K562 (cell line): Measurements from ENCODE around the gene HOXC11. TPM values are rescaled to one million over a fixed set of nuclear protein-coding genes. Genes with fewer than 3 reads are reported as not detected.

Experiments
- ATAC-seq: fragments of 200-7000 bp; cut with Tn5 transposase; 3 replicates; pipeline ENCODE4 v1.9.1; 2020; ENCODE audit warnings: moderate library complexity
- BruUV-seq: library from RNA; stranded (reverse); fragments of 400-500 nt; replicated peaks from 2 replicates; lab custom pipeline; 2021; lab: Mats Ljungman, UMichigan
- CTCF ChIA-PET: fragments of 300-600 bp; formaldehyde crosslinking; extraction: SDS; loops from one replicate; lab custom pipeline; 2021; ENCODE audit warnings: low intra/inter-chr PET ratio; lab: Yijun Ruan, JAX
- POLR2A ChIA-PET: fragments of 300-600, 350-650 bp; sonication (Branson Sonifier 250); formaldehyde crosslinking; extraction: SDS; loops from one replicate; lab custom pipeline; 2021; ENCODE audit warnings: antibody characterized with exemption, inconsistent platforms; lab: Yijun Ruan, JAX
- DNase-seq, 4 experiments: peaks; one replicate each; pipeline versions ENCODE4 v3.0.0 to v3.0.0-alpha.2; 2011 to 2018; ENCODE audit warnings: low spot score in 3 of 4, mixed read lengths in 3 of 4; ENCODE audit errors: extremely low read depth in 1 of 4
- FAIRE-seq: peaks from 2 replicates; lab custom pipeline; 2011; peaks lifted over from hg19 to GRCh38; lab: Jason Lieb, UNC
- H2AFZ ChIP-seq: 2 replicates; pipeline ENCODE4 v1.6.0; 2011; ENCODE audit warnings: low read depth, low read length, control low read depth, inconsistent platforms
- H3K27ac ChIP-seq: fragments of 200-600 bp; 3 replicates; pipeline ENCODE4 v1.8.0; 2011; ENCODE audit warnings: low read depth, mild to moderate bottlenecking, control low read depth, inconsistent platforms, low read length, moderate library complexity, mixed read lengths; ENCODE audit errors: extremely low read depth
- H3K27me3 ChIP-seq, 2 experiments: fragments of 300-600 bp in 1 of 2; 2 replicates in 1 of 2; 3 replicates in 1 of 2; pipeline versions ENCODE4 v1.6.0 to v1.8.0; 2011; ENCODE audit warnings: inconsistent platforms in 2 of 2, low read length in 2 of 2, mild to moderate bottlenecking in 1 of 2, mixed read lengths in 1 of 2, moderate library complexity in 1 of 2; ENCODE audit not compliant: control insufficient read depth in 2 of 2, insufficient read depth in 2 of 2
- H3K36me3 ChIP-seq: fragments of 300-600 bp; 3 replicates; pipeline ENCODE4 v1.8.0; 2011; ENCODE audit warnings: mild to moderate bottlenecking, low read length, inconsistent platforms; ENCODE audit not compliant: control insufficient read depth, insufficient read depth
- H3K4me1 ChIP-seq, 2 experiments: fragments of 200-600 bp in 1 of 2; replicated peaks in 1 of 2; 2 replicates in 1 of 2; 3 replicates in 1 of 2; pipeline versions ENCODE4 v1.5.1 to v1.8.0; 2011; ENCODE audit warnings: inconsistent platforms in 2 of 2, low read length in 2 of 2, mild to moderate bottlenecking in 1 of 2, mixed read lengths in 1 of 2, moderate library complexity in 1 of 2; ENCODE audit not compliant: control insufficient read depth in 2 of 2, insufficient read depth in 2 of 2
- H3K4me2 ChIP-seq: 2 replicates; pipeline ENCODE4 v1.6.1; 2011; ENCODE audit warnings: low read length, control low read depth, inconsistent platforms, mixed read lengths; ENCODE audit not compliant: insufficient read depth
- H3K4me3 ChIP-seq: fragments of 200-600 bp; sonication (generic), shearing (Covaris generic); 2 replicates; pipeline ENCODE4 v1.5.1; 2016; ENCODE audit warnings: control low read depth, inconsistent platforms
- H3K79me2 ChIP-seq: fragments of 200-600 bp; 3 replicates; pipeline ENCODE4 v1.8.0; 2011; ENCODE audit warnings: low read length, inconsistent platforms; ENCODE audit not compliant: control insufficient read depth, insufficient read depth
- H3K9ac ChIP-seq, 2 experiments: 2 replicates each; pipeline versions ENCODE4 v1.6.0 to v1.6.1; 2011; ENCODE audit warnings: low read depth in 2 of 2, low read length in 2 of 2, control low read depth in 1 of 2, inconsistent platforms in 1 of 2, mild to moderate bottlenecking in 1 of 2, mixed read lengths in 1 of 2; ENCODE audit not compliant: insufficient read depth in 1 of 2
- H3K9me1 ChIP-seq: one replicate; pipeline ENCODE4 v1.6.0; 2011; ENCODE audit warnings: inconsistent platforms, mild to moderate bottlenecking, low read length, moderate library complexity; ENCODE audit not compliant: control insufficient read depth, insufficient read depth
- H3K9me3 ChIP-seq: replicated peaks from 2 replicates; pipeline ENCODE4 v1.5.1; 2011; ENCODE audit warnings: low read depth, low read length, inconsistent platforms; ENCODE audit not compliant: control insufficient read depth, insufficient read depth
- H4K20me1 ChIP-seq: replicated peaks from 2 replicates; pipeline ENCODE4 v1.6.1; 2011; ENCODE audit warnings: low read length, inconsistent platforms, mixed read lengths; ENCODE audit not compliant: control insufficient read depth, insufficient read depth
- ARID1B ChIP-seq: fragments of 450-650 bp; IDR thresholded peaks from 2 replicates; pipeline ENCODE4 v1.6.1; 2016; ENCODE audit warnings: antibody characterized with exemption, mild to moderate bottlenecking, inconsistent platforms
- CBFA2T2 ChIP-seq: fragments of 450-650 bp; conservative IDR thresholded peaks from 2 replicates; pipeline ENCODE4 v1.6.1; 2017; ENCODE audit warnings: mild to moderate bottlenecking
- CREM ChIP-seq: IDR thresholded peaks from 2 replicates; pipeline ENCODE4 v1.6.1; 2014; ENCODE audit warnings: antibody characterized with exemption, low read depth
- DIDO1 ChIP-seq: fragments of 450-650 bp; IDR thresholded peaks from 2 replicates; pipeline ENCODE4 v1.6.1; 2016; ENCODE audit warnings: low read depth, missing biosample characterization, missing genetic modification characterization
- RFX7 ChIP-seq: fragments of 250-450 bp; sonication (Bioruptor Pico); IDR thresholded peaks from 2 replicates; pipeline ENCODE4 v1.5.1; 2021; ENCODE audit warnings: mild to moderate bottlenecking
- SREBF1 ChIP-seq: fragments of 150-350 bp; IDR thresholded peaks from 2 replicates; pipeline ENCODE4 v1.6.1; 2014; ENCODE audit warnings: antibody characterized with exemption, low read depth, low read length, borderline replicate concordance
- TSC22D4 ChIP-seq: fragments of 450-650 bp; IDR thresholded peaks from 2 replicates; pipeline ENCODE4 v1.6.1; 2016; ENCODE audit warnings: missing genetic modification characterization, missing biosample characterization, control low read depth
- XRCC3 ChIP-seq: fragments of 450-650 bp; IDR thresholded peaks from 2 replicates; pipeline ENCODE4 v1.6.1; 2017; ENCODE audit warnings: mild to moderate bottlenecking, moderate library complexity
- ZBTB8A ChIP-seq: fragments of 450-650 bp; IDR thresholded peaks from 2 replicates; pipeline ENCODE4 v1.6.1; 2018; ENCODE audit warnings: mild to moderate bottlenecking, moderate library complexity; ENCODE audit not compliant: partially characterized antibody
- ZNF77 ChIP-seq: fragments of 250-450 bp; sonication (Bioruptor Pico); IDR thresholded peaks from 2 replicates; pipeline ENCODE4 v1.5.0; 2020
- WGBS: fragments of 100-300 bp; shearing (Covaris generic); methylation state at CpG from one replicate; pipeline ENCODE4 v1.1.6; 2016; ENCODE audit warnings: low coverage, mixed read lengths; ENCODE audit not compliant: insufficient coverage; ENCODE audit errors: missing lambda C conversion rate; 5-methylcytosine and 5-hydroxymethylcytosine counted together
- in situ Hi-C: fragments of 300-500 bp; cut with MboI; formaldehyde crosslinking; loops from 4 replicates; pipeline ENCODE4 v1.15.0; 2018; ENCODE audit warnings: inconsistent platforms, mixed read lengths
- intact Hi-C: fragments of 100-400 bp; cut with micrococcal nuclease; formaldehyde crosslinking; loops from 2 replicates; pipeline ENCODE4 v1.14.2; 2022
- polyA plus RNA-seq, 8 experiments: library from polyadenylated mRNA; depleted of rRNA in 4 of 8; stranded (reverse) in 5 of 8; unstranded in 3 of 8; fragments of >200 nt; fragmentation: Nextera tagmentation in 2 of 8; fragmentation: Illumina TruSeq in 1 of 8; extraction: Ambion mirVana in 2 of 8; extraction: Trizol in 1 of 8; gene quantifications; 2 replicates each; pipeline versions ENCODE4 v1.2.1 to v1.2.3, GENCODE V29; 2011 to 2014; ENCODE audit warnings: inconsistent platforms in 1 of 8, missing spikeins in 1 of 8
- total RNA-seq, 7 experiments: library from RNA; depleted of rRNA in 6 of 7; stranded (reverse); fragments of >200 nt in 6 of 7; fragmentation: Illumina TruSeq in 2 of 7; extraction: Trizol in 2 of 7; gene quantifications; 2 replicates each; pipeline versions ENCODE4 v1.2.1 to v1.2.3, GENCODE V29; 2011 to 2021; ENCODE audit warnings: low replicate concordance in 1 of 7
- TF ChIP-seq, protein P1 (sequence below): fragments of 150-350 bp; IDR thresholded peaks from 2 replicates; pipeline ENCODE4 v1.6.1; 2014; ENCODE audit warnings: low read depth, mild to moderate bottlenecking, low read length, borderline replicate concordance
- TF ChIP-seq, protein P2 (sequence below), 2 experiments: IDR thresholded peaks; 2 replicates each; pipeline ENCODE4 v1.6.1; 2012; ENCODE audit warnings: improper control_type of control experiment in 2 of 2, low read depth in 2 of 2, low read length in 2 of 2, borderline replicate concordance in 1 of 2
- TF ChIP-seq, protein P3 (sequence below): fragments of 450-650 bp; formaldehyde crosslinking; conservative IDR thresholded peaks from 2 replicates; pipeline ENCODE4 v1.4.0; 2022; ENCODE audit warnings: mild to moderate bottlenecking, missing genetic modification characterization

The HOXC11 gene
- total and polyA plus RNA-seq, 9 of the 15 experiments (the other 6 are each of a cell fraction or from before 2014, with no cell fraction given): not detected

DNA sequence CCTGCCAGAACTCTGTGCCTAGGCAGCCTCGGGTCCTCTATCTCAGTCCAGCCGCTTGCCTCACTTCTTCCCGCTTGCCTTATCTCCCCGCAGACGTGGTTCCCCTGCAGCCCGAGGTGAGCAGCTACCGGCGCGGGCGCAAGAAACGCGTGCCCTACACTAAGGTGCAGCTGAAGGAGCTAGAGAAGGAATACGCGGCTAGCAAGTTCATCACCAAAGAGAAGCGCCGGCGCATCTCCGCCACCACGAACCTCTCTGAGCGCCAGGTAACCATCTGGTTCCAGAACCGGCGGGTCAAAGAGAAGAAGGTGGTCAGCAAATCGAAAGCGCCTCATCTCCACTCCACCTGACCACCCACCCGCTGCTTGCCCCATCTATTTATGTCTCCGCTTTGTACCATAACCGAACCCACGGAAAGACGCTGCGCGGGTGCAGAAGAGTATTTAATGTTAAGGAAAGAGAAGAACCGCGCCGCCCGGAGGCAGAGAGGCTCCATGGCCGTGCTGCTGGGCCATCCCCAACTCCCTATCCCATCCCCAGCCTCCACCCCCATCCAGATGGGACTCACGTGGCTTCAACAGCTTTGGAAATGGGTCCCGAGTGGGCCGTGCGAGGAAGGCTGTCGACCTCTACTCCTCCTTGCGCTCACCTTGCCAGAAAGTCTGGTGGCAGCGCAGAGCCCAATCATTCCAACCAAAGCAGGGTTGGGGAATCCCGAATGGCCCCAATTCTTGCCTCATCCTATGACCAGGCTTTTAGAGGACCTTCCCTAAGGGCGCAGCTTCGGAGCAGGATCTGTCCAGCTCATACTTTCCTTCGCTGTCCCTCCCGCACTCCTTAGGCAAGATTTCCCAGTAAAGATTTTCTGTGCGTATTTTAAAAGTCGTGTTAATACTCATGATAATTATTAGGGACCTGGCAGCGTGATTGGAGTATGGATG is 27.7 kb upstream of the HOXC11 start:
- intact Hi-C loops (loop anchor here (5.0 kb wide), 1 partner anchor 138 kb away; no protein-coding TSS in a partner anchor), in situ Hi-C loops (no loop called here)
- no peaks in the 10 kb centered on the region for H3K36me3 ChIP-seq
- peak overlapping the region; percentile 30; the same call in 1 of the 2 replicates for H3K4me2 ChIP-seq
- POLR2A ChIA-PET: no interaction called here
- 13% methylated on average over 44 of the region's 51 CpGs for WGBS
- no peak overlapping the region for H3K4me3 ChIP-seq
- H3K27me3 ChIP-seq: peaks cover 19 to 38% of the 10 kb centered on the region in 2 experiments
- no peak overlapping the region for H2AFZ ChIP-seq
- H3K4me1 ChIP-seq: peaks cover 12 to 27% of the 10 kb centered on the region in 2 experiments; a peak in 4 of 5 replicates
- no peaks in the 10 kb centered on the region for H3K79me2 ChIP-seq
- no peaks in the 10 kb centered on the region for H3K9me1 ChIP-seq
- peak overlapping the region in 1 of 2 experiments; percentile 43; a peak in 2 of 4 replicates for H3K9ac ChIP-seq
- H3K9me3 ChIP-seq: no peaks in the 10 kb centered on the region
- no peak overlapping the region for H3K27ac ChIP-seq
- BruUV-seq: no TSS peak
- peak; percentile 58 for ATAC-seq
- DNase-seq: peak in 2 of 4 experiments; percentile 58 to 65
- peak; percentile 63 for FAIRE-seq
- CTCF ChIA-PET: no interaction called here
- H4K20me1 ChIP-seq: no peaks in the 10 kb centered on the region
- no peak for TF ChIP-seq ZBTB8A
- TF ChIP-seq XRCC3: no peak
- no peak for TF ChIP-seq SREBF1
- TF ChIP-seq, protein P1, sequence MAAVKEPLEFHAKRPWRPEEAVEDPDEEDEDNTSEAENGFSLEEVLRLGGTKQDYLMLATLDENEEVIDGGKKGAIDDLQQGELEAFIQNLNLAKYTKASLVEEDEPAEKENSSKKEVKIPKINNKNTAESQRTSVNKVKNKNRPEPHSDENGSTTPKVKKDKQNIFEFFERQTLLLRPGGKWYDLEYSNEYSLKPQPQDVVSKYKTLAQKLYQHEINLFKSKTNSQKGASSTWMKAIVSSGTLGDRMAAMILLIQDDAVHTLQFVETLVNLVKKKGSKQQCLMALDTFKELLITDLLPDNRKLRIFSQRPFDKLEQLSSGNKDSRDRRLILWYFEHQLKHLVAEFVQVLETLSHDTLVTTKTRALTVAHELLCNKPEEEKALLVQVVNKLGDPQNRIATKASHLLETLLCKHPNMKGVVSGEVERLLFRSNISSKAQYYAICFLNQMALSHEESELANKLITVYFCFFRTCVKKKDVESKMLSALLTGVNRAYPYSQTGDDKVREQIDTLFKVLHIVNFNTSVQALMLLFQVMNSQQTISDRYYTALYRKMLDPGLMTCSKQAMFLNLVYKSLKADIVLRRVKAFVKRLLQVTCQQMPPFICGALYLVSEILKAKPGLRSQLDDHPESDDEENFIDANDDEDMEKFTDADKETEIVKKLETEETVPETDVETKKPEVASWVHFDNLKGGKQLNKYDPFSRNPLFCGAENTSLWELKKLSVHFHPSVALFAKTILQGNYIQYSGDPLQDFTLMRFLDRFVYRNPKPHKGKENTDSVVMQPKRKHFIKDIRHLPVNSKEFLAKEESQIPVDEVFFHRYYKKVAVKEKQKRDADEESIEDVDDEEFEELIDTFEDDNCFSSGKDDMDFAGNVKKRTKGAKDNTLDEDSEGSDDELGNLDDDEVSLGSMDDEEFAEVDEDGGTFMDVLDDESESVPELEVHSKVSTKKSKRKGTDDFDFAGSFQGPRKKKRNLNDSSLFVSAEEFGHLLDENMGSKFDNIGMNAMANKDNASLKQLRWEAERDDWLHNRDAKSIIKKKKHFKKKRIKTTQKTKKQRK: no peak
- TF ChIP-seq ZNF77 (CRISPR knock-in tag): no peak
- TF ChIP-seq, protein P2, sequence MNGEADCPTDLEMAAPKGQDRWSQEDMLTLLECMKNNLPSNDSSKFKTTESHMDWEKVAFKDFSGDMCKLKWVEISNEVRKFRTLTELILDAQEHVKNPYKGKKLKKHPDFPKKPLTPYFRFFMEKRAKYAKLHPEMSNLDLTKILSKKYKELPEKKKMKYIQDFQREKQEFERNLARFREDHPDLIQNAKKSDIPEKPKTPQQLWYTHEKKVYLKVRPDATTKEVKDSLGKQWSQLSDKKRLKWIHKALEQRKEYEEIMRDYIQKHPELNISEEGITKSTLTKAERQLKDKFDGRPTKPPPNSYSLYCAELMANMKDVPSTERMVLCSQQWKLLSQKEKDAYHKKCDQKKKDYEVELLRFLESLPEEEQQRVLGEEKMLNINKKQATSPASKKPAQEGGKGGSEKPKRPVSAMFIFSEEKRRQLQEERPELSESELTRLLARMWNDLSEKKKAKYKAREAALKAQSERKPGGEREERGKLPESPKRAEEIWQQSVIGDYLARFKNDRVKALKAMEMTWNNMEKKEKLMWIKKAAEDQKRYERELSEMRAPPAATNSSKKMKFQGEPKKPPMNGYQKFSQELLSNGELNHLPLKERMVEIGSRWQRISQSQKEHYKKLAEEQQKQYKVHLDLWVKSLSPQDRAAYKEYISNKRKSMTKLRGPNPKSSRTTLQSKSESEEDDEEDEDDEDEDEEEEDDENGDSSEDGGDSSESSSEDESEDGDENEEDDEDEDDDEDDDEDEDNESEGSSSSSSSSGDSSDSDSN (IDR thresholded peaks at IDR 0.05; ENCODE audit: borderline replicate concordance in 1 of 2, low read depth in 2 of 2, low read length in 2 of 2): peak; percentile 50 to 79; a peak in 2 of 4 replicates
- no peak for TF ChIP-seq RFX7 (CRISPR knock-in tag)
- TF ChIP-seq, protein P3, sequence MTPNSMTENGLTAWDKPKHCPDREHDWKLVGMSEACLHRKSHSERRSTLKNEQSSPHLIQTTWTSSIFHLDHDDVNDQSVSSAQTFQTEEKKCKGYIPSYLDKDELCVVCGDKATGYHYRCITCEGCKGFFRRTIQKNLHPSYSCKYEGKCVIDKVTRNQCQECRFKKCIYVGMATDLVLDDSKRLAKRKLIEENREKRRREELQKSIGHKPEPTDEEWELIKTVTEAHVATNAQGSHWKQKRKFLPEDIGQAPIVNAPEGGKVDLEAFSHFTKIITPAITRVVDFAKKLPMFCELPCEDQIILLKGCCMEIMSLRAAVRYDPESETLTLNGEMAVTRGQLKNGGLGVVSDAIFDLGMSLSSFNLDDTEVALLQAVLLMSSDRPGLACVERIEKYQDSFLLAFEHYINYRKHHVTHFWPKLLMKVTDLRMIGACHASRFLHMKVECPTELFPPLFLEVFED (CRISPR knock-in tag): no peak
- TF ChIP-seq TSC22D4 (tag): no peak
- TF ChIP-seq CREM: 0 out of 2 replicates have a peak, but pooled peaks have one; percentile 17
- TF ChIP-seq DIDO1 (tag): no peak
- TF ChIP-seq CBFA2T2: peak; percentile 34; the same call in 1 of the 2 replicates
- TF ChIP-seq ARID1B: peak; percentile 26; the same call in 1 of the 2 replicates
